OCI-LY3 (cell line): ENCODE data around the gene RTL10.

ENCODE experiments used
- H2AFZ ChIP-seq: fragments of 200-600, 300-600 bp; shearing (Covaris generic); 2 replicates; pipeline ENCODE4 v1.6.0; 2014; ENCODE audit warnings: antibody characterized with exemption, low read depth, low read length
- H3K27ac ChIP-seq: fragments of 200-600, 300-600 bp; sonication (generic); 2 replicates; pipeline ENCODE4 v1.5.1; 2014; ENCODE audit warnings: mild to moderate bottlenecking, low read length, moderate library complexity, mixed read lengths
- H3K27me3 ChIP-seq: fragments of 200-600, 300-600 bp; sonication (generic); 2 replicates; pipeline ENCODE4 v1.6.1; 2014; ENCODE audit warnings: low read depth, low read length, mixed read lengths
- H3K36me3 ChIP-seq: fragments of 200-600, 300-600 bp; sonication (generic); replicated peaks from 2 replicates; pipeline ENCODE3; 2014; ENCODE audit warnings: low read depth, low read length, mixed read lengths
- H3K4me1 ChIP-seq: fragments of 300-600, 200-600 bp; sonication (generic); 2 replicates; pipeline ENCODE4 v1.6.1; 2014; ENCODE audit warnings: low read length, mixed read lengths
- H3K4me2 ChIP-seq: fragments of 200-600, 300-600 bp; sonication (generic); 2 replicates; pipeline ENCODE4 v1.6.1; 2014; ENCODE audit warnings: low read length, mixed read lengths
- H3K4me3 ChIP-seq: fragments of 300-600, 200-600 bp; sonication (generic); 2 replicates; pipeline ENCODE4 v1.5.1; 2014; ENCODE audit warnings: antibody characterized with exemption, mild to moderate bottlenecking, low read length, moderate library complexity
- H3K79me2 ChIP-seq: fragments of 300-600, 200-600 bp; shearing (Covaris generic); 2 replicates; pipeline ENCODE4 v1.6.1; 2014; ENCODE audit warnings: mild to moderate bottlenecking, low read length, mixed read lengths
- H3K9ac ChIP-seq: fragments of 300-600, 200-600 bp; shearing (Covaris generic); 2 replicates; pipeline ENCODE4 v1.6.0; 2014; ENCODE audit warnings: mild to moderate bottlenecking, low read length, moderate library complexity
- H3K9me3 ChIP-seq: fragments of 200-600, 300-600 bp; shearing (Covaris generic); 2 replicates; pipeline ENCODE4 v1.6.1; 2014; ENCODE audit warnings: low read length, mixed read lengths; ENCODE audit not compliant: insufficient read depth
- H4K20me1 ChIP-seq: fragments of 200-600, 300-600 bp; sonication (generic); 2 replicates; pipeline ENCODE4 v1.6.1; 2016; ENCODE audit warnings: low read length, mixed read lengths; ENCODE audit not compliant: insufficient read depth
- EZH2phosphoT487 ChIP-seq: fragments of 200-600 bp; shearing (Covaris generic); IDR thresholded peaks from 2 replicates; pipeline ENCODE4 v1.6.1; 2018; ENCODE audit warnings: antibody characterized with exemption, mixed run types, low read depth
- TF ChIP-seq, protein P1 (sequence below): fragments of 200-600, 300-600 bp; sonication (generic); IDR thresholded peaks from 2 replicates; pipeline ENCODE4 v1.5.1; 2014; ENCODE audit warnings: antibody characterized with exemption, low read length, low read depth

The RTL10 gene

DNA sequence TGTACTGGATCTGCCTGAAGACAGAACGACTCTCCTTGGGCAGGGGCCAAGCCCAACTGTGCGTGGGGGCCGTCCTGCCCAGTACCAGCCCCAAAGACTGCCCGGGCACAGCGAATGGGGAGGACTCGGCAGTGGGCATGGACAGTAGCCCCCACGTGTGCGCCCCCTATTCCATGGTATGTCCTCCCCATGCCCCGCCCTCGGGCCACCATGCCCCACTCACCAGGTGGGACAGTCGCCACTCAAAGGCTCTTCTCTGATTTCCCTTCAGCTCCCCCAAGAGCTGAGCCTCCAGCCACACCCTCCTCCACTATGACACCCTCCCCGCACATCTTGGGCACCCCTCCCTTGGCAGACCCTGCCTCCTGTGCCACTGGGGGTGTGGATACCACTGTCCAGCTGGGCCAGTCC, 43.5 kb downstream of the RTL10 start:
- no peak overlapping the region for H3K9ac ChIP-seq
- H3K9me3 ChIP-seq, result no peaks in the 10 kb centered on the region
- H4K20me1 ChIP-seq, result no peaks in the 10 kb centered on the region
- TF ChIP-seq EZH2phosphoT487, result no peak
- TF ChIP-seq, protein P1, sequence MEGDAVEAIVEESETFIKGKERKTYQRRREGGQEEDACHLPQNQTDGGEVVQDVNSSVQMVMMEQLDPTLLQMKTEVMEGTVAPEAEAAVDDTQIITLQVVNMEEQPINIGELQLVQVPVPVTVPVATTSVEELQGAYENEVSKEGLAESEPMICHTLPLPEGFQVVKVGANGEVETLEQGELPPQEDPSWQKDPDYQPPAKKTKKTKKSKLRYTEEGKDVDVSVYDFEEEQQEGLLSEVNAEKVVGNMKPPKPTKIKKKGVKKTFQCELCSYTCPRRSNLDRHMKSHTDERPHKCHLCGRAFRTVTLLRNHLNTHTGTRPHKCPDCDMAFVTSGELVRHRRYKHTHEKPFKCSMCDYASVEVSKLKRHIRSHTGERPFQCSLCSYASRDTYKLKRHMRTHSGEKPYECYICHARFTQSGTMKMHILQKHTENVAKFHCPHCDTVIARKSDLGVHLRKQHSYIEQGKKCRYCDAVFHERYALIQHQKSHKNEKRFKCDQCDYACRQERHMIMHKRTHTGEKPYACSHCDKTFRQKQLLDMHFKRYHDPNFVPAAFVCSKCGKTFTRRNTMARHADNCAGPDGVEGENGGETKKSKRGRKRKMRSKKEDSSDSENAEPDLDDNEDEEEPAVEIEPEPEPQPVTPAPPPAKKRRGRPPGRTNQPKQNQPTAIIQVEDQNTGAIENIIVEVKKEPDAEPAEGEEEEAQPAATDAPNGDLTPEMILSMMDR, result no peak
- no peaks in the 10 kb centered on the region for H3K36me3 ChIP-seq
- no peaks in the 10 kb centered on the region for H3K4me1 ChIP-seq
- no peaks in the 10 kb centered on the region for H3K27me3 ChIP-seq
- H3K27ac ChIP-seq, result no peak overlapping the region
- H3K4me2 ChIP-seq, result no peak overlapping the region
- H3K4me3 ChIP-seq, result no peak overlapping the region
- H2AFZ ChIP-seq, result no peak overlapping the region
- H3K79me2 ChIP-seq, result no peaks in the 10 kb centered on the region

DNA sequence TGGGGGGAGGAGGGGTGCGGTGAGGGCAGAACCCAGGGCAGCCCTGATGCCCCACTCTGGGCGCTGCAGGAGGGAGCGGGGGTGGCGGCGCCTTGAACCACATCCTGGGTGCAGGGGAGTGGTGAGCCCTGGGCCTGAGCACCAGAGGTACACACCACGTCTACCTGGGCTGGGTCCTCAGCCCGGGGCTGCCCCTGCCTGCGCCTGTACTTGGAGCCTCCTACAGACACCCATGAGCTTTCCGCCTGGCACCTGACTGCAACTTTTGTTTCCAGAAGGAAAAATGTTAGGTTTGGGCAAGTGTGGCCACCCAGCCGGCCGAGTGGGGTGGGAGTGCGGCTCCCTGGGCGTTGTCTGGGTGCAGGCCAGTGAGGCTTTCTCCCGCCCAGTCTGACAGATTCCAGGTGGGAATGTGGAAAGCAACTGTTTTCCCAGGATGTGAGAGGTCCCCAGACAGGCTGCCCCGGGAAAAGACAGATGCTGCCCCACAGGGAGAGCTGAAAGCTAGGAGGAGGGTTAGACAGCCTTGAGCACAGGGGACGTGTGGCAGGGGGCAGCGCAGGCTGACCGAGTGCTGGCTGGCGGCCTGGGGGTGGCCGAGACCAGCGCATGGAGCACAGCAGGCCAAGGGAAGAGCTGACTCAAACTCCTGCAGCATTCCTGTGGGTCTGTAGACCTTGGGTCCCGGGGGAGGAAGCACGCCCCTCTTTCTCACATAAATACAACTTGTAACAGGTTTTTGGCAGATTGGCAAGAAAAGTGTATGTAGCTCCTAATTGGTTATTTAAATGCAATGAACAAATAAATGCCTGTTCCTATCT, 44.1 kb downstream of the RTL10 start:
- H3K4me1 ChIP-seq, result no peaks in the 10 kb centered on the region
- TF ChIP-seq, protein P1, result no peak
- TF ChIP-seq EZH2phosphoT487, result no peak
- H3K9me3 ChIP-seq, result no peaks in the 10 kb centered on the region
- H3K4me2 ChIP-seq, result no peak overlapping the region
- no peak overlapping the region for H3K9ac ChIP-seq
- no peaks in the 10 kb centered on the region for H4K20me1 ChIP-seq
- no peaks in the 10 kb centered on the region for H3K79me2 ChIP-seq
- H3K27me3 ChIP-seq, result no peaks in the 10 kb centered on the region
- H3K27ac ChIP-seq, result no peak overlapping the region
- H3K36me3 ChIP-seq, result no peaks in the 10 kb centered on the region
- no peak overlapping the region for H3K4me3 ChIP-seq
- H2AFZ ChIP-seq, result no peak overlapping the region

DNA sequence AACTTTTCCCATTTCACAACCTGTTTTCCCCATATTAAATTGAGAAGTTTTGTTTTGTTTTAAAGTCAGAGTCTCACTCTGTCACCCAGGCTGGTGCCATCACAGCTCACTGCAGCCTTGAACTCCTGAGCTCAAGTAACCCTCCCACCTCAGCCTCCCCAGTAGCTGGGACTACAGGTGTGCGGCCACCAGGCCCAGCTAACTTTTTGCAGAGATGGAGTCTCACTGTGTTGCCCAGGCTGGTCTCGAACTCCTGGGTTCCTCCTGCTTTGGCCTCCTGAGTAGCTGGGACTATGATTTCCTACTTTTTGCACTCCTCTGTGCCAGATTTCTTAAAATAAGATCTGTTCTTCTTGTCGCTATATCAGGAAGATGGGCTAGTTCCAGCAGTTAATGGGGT, 44.9 kb downstream of the RTL10 start:
- Histone ChIP-seq H3K79me2 (no peaks in the 10 kb centered on the region), H3K4me3 (no peak overlapping the region), H3K4me1 (no peaks in the 10 kb centered on the region)

DNA sequence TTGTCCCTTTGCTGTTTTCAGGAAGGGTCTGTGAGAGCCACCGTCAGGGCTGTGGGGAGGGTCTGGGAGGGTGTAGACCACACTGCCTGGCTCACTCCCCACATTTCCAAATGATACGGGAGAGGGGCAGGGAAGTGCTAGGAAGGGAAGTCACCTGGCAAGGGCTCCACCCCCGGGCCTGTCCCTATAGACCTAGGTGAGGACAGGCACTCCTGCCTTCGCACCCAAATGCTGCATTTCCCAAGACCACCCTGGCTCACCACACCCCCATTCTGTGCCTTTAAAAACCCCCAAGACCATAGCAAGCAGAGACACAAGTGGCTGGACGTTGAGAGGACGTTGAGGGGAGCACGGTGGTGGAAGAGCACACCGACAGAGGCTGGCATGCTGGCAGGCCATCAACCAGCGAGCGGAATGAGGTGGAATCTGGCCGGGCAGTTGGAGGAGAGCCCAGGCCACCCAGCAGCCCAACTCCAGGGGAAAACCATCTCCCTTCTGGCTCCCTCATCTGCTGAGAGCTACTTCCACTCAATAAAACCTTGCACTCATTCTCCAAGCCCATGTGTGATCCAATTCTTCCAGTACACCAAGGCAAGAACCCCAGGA, 45.7 kb downstream of the RTL10 start:
- Histone ChIP-seq H3K79me2 (no peaks in the 10 kb centered on the region), H3K9me3 (no peaks in the 10 kb centered on the region)

More for the DNA sequence above, 44.9 kb downstream of the RTL10 start:
- Histone ChIP-seq H4K20me1 (no peaks in the 10 kb centered on the region), H3K36me3 (no peaks in the 10 kb centered on the region), H3K9me3 (no peaks in the 10 kb centered on the region), H3K27ac (no peak overlapping the region), H3K4me2 (no peak overlapping the region), H3K9ac (no peak overlapping the region), H2AFZ (no peak overlapping the region), H3K27me3 (no peaks in the 10 kb centered on the region)
- TF ChIP-seq EZH2phosphoT487, result no peak
- TF ChIP-seq, protein P1, result no peak

More for the DNA sequence above, 45.7 kb downstream of the RTL10 start:
- Histone ChIP-seq H3K4me1 (no peaks in the 10 kb centered on the region), H3K27ac (no peak overlapping the region), H2AFZ (no peak overlapping the region), H3K4me2 (no peak overlapping the region), H3K9ac (no peak overlapping the region), H4K20me1 (no peaks in the 10 kb centered on the region), H3K36me3 (no peaks in the 10 kb centered on the region), H3K4me3 (no peak overlapping the region), H3K27me3 (no peaks in the 10 kb centered on the region)
- TF ChIP-seq EZH2phosphoT487, result no peak
- TF ChIP-seq, protein P1, result no peak
